IMR-90 (cell line): Measurements from ENCODE around the gene NDUFAF7. TPM values are rescaled to one million over a fixed set of nuclear protein-coding genes. Genes with fewer than 3 reads are reported as not detected.

Experiments used
- ATAC-seq: fragments of 200-7000 bp; cut with Tn5 transposase; 2 replicates; pipeline ENCODE4 v1.9.1; 2020; ENCODE audit warnings: low read depth, mild to moderate bottlenecking, moderate library complexity
- BruUV-seq: library from RNA; stranded (reverse); fragments of 400-500 nt; replicated peaks from 2 replicates; lab custom pipeline; 2021; lab: Mats Ljungman, UMichigan
- CTCF ChIA-PET: fragments of 300-600 bp; formaldehyde crosslinking; extraction: SDS; loops from one replicate; lab custom pipeline; 2021; ENCODE audit warnings: antibody characterized with exemption; lab: Yijun Ruan, JAX
- POLR2A ChIA-PET: fragments of 300-600 bp; sonication (Branson Sonifier 250); formaldehyde crosslinking; loops from one replicate; lab custom pipeline; 2022; ENCODE audit warnings: antibody characterized with exemption; ENCODE audit not compliant: unreplicated experiment; lab: Charles Lee
- DNase-seq: peaks from one replicate; pipeline ENCODE4 v3.0.0; 2013
- H2AFZ ChIP-seq: replicated peaks from 2 replicates; pipeline ENCODE3; 2013; ENCODE audit warnings: low read length, mild to moderate bottlenecking; ENCODE audit not compliant: poor library complexity
- H2AK5ac ChIP-seq: 2 replicates; pipeline ENCODE4 v1.6.1; 2013; ENCODE audit warnings: low read depth, low read length, inconsistent platforms
- H2AK9ac ChIP-seq: replicated peaks from 2 replicates; pipeline ENCODE3; 2013; ENCODE audit warnings: mild to moderate bottlenecking, low read depth, low read length, moderate library complexity; ENCODE audit not compliant: poor library complexity
- H2BK120ac ChIP-seq: 2 replicates; pipeline ENCODE4 v1.6.1; 2013; ENCODE audit warnings: low read depth, low read length, inconsistent platforms
- H2BK15ac ChIP-seq: 3 replicates; pipeline ENCODE4 v1.6.1; 2013; ENCODE audit warnings: low read depth, low read length, inconsistent platforms
- H2BK20ac ChIP-seq: 2 replicates; pipeline ENCODE4 v1.6.1; 2013; ENCODE audit warnings: low read depth, mild to moderate bottlenecking, inconsistent platforms, low read length, moderate library complexity
- H2BK5ac ChIP-seq: 2 replicates; pipeline ENCODE4 v1.6.1; 2013; ENCODE audit warnings: mild to moderate bottlenecking, low read depth, low read length, inconsistent platforms; ENCODE audit not compliant: poor library complexity, severe bottlenecking
- H3K14ac ChIP-seq: replicated peaks from 2 replicates; pipeline ENCODE4 v1.6.1; 2013; ENCODE audit warnings: low read depth, low read length, inconsistent platforms
- H3K18ac ChIP-seq: 2 replicates; pipeline ENCODE4 v1.6.1; 2013; ENCODE audit warnings: low read depth, low read length, control low read depth
- H3K23ac ChIP-seq: 2 replicates; pipeline ENCODE4 v1.6.1; 2013; ENCODE audit warnings: low read depth, low read length, inconsistent platforms
- H3K27ac ChIP-seq: 2 replicates; pipeline ENCODE4 v1.5.1; 2013; ENCODE audit warnings: mild to moderate bottlenecking, control low read depth, low read length; ENCODE audit not compliant: insufficient read depth
- H3K27me3 ChIP-seq: 2 replicates; pipeline ENCODE4 v1.6.1; 2013; ENCODE audit warnings: low read length; ENCODE audit not compliant: control insufficient read depth, insufficient read depth
- H3K36me3 ChIP-seq: 2 replicates; pipeline ENCODE4 v1.6.1; 2013; ENCODE audit warnings: low read length, mixed read lengths; ENCODE audit not compliant: control insufficient read depth, insufficient read depth
- H3K4ac ChIP-seq: 2 replicates; pipeline ENCODE4 v1.6.1; 2013; ENCODE audit warnings: low read depth, low read length, inconsistent platforms
- H3K4me1 ChIP-seq: 2 replicates; pipeline ENCODE4 v1.6.1; 2013; ENCODE audit warnings: low read length, mixed read lengths; ENCODE audit not compliant: control insufficient read depth, insufficient read depth
- H3K4me2 ChIP-seq: 2 replicates; pipeline ENCODE4 v1.6.1; 2013; ENCODE audit warnings: low read depth, mild to moderate bottlenecking, control low read depth, low read length, moderate library complexity
- H3K4me3 ChIP-seq: 2 replicates; pipeline ENCODE4 v1.5.1; 2013; ENCODE audit warnings: low read depth, mild to moderate bottlenecking, control low read depth, low read length, moderate library complexity; ENCODE audit not compliant: insufficient read depth
- H3K56ac ChIP-seq: 2 replicates; pipeline ENCODE4 v1.6.1; 2013; ENCODE audit warnings: low read length, inconsistent platforms; ENCODE audit not compliant: insufficient read depth; ENCODE audit errors: extremely low read depth
- H3K79me1 ChIP-seq, 2 experiments: 2 replicates each; pipeline ENCODE4 v1.6.1; 2013; ENCODE audit warnings: low read length in 2 of 2, inconsistent platforms in 1 of 2, low read depth in 1 of 2
- H3K9ac ChIP-seq: 2 replicates; pipeline ENCODE4 v1.6.1; 2013; ENCODE audit warnings: low read depth, low read length, control low read depth
- H3K9me1 ChIP-seq: 2 replicates; pipeline ENCODE4 v1.6.1; 2013; ENCODE audit warnings: low read length, inconsistent platforms; ENCODE audit not compliant: insufficient read depth
- H3K9me3 ChIP-seq: 2 replicates; pipeline ENCODE4 v1.6.1; 2013; ENCODE audit warnings: low read length; ENCODE audit not compliant: control insufficient read depth, insufficient read depth
- H4K20me1 ChIP-seq: 2 replicates; pipeline ENCODE4 v1.6.1; 2013; ENCODE audit warnings: low read length, inconsistent platforms; ENCODE audit not compliant: insufficient read depth
- H4K5ac ChIP-seq: 2 replicates; pipeline ENCODE4 v1.6.1; 2013; ENCODE audit warnings: mild to moderate bottlenecking, low read depth, low read length, control low read depth
- H4K8ac ChIP-seq, 2 experiments: 2 replicates each; pipeline ENCODE4 v1.6.1; 2013; ENCODE audit warnings: low read depth in 2 of 2, low read length in 2 of 2, control low read depth in 1 of 2, inconsistent platforms in 1 of 2
- H4K91ac ChIP-seq: 2 replicates; pipeline ENCODE4 v1.6.1; 2013; ENCODE audit warnings: low read depth, low read length, inconsistent platforms; ENCODE audit not compliant: insufficient read depth
- BHLHE40 ChIP-seq: fragments of 150-350 bp; IDR thresholded peaks from 2 replicates; pipeline ENCODE4 v1.6.1; 2016; ENCODE audit warnings: mild to moderate bottlenecking, low read depth, low read length
- CEBPB ChIP-seq: IDR thresholded peaks from 2 replicates; pipeline ENCODE4 v1.6.1; 2012; ENCODE audit warnings: low read depth, low read length, improper control_type of control experiment
- CHD1 ChIP-seq: IDR thresholded peaks from 2 replicates; pipeline ENCODE4 v1.6.1; 2012; ENCODE audit warnings: low read depth, low read length, improper control_type of control experiment
- FOS ChIP-seq: fragments of 150-350 bp; IDR thresholded peaks from 2 replicates; pipeline ENCODE4 v1.6.1; 2016; ENCODE audit warnings: low read depth, low read length
- MAFK ChIP-seq: IDR thresholded peaks from 2 replicates; pipeline ENCODE4 v1.6.1; 2012; ENCODE audit warnings: low read depth, low read length, improper control_type of control experiment
- MAZ ChIP-seq: IDR thresholded peaks from 2 replicates; pipeline ENCODE4 v1.6.1; 2012; ENCODE audit warnings: low read depth, mild to moderate bottlenecking, low read length, improper control_type of control experiment, moderate library complexity, borderline replicate concordance
- MXI1 ChIP-seq: IDR thresholded peaks from 2 replicates; pipeline ENCODE4 v1.6.1; 2012; ENCODE audit warnings: low read depth, mild to moderate bottlenecking, low read length, moderate library complexity, borderline replicate concordance
- NFE2L2 ChIP-seq: fragments of 150-350 bp; IDR thresholded peaks from 2 replicates; pipeline ENCODE4 v1.6.1; 2016; ENCODE audit warnings: low read depth, mild to moderate bottlenecking, low read length
- POLR2A ChIP-seq: IDR thresholded peaks from 2 replicates; pipeline ENCODE4 v1.6.1; 2012; ENCODE audit warnings: mild to moderate bottlenecking, low read depth, low read length
- RAD21 ChIP-seq: IDR thresholded peaks from 2 replicates; pipeline ENCODE4 v1.6.1; 2012; ENCODE audit warnings: low read length, improper control_type of control experiment
- RCOR1 ChIP-seq: IDR thresholded peaks from 2 replicates; pipeline ENCODE4 v1.6.1; 2012; ENCODE audit warnings: mild to moderate bottlenecking, low read length, improper control_type of control experiment; ENCODE audit not compliant: insufficient replicate concordance
- RFX5 ChIP-seq: IDR thresholded peaks from 2 replicates; pipeline ENCODE4 v1.8.0; 2012; ENCODE audit warnings: low read depth, mild to moderate bottlenecking, low read length, moderate library complexity
- SMC3 ChIP-seq: fragments of 150-350 bp; IDR thresholded peaks from 2 replicates; pipeline ENCODE4 v1.6.1; 2016; ENCODE audit warnings: low read depth, mild to moderate bottlenecking, antibody characterized with exemption, low read length, moderate library complexity
- WGBS, 2 experiments: methylation state at CpG; one replicate each; pipeline versions ENCODE4 v1.1.5 to v1.1.7; 2013; ENCODE audit warnings: missing lambda C conversion rate in 2 of 2; ENCODE audit not compliant: insufficient read length in 1 of 2; ENCODE audit errors: extremely low coverage in 2 of 2; 5-methylcytosine and 5-hydroxymethylcytosine counted together
- dilution Hi-C: fragments of 300-500 bp; cut with HindIII; formaldehyde crosslinking; loops from one replicate; pipeline ENCODE4 v1.14.3; 2018; ENCODE audit warnings: low sequenced_read_pairs; ENCODE audit not compliant: unreplicated experiment
- in situ Hi-C: fragments of 300-500 bp; cut with MboI; formaldehyde crosslinking; loops from 3 replicates; pipeline ENCODE4 v1.14.3; 2019; ENCODE audit warnings: low sequenced_read_pairs, inconsistent platforms, mixed read lengths
- intact Hi-C: fragments of 100-400 bp; cut with micrococcal nuclease; formaldehyde crosslinking; loops from 2 replicates; pipeline ENCODE4 v1.10.0; 2022
- polyA plus RNA-seq, 3 experiments: library from polyadenylated mRNA; depleted of rRNA; stranded (reverse); fragments of >200 nt; gene quantifications; 2 replicates each; pipeline ENCODE4 v1.2.3, GENCODE V29; 2012; ENCODE audit warnings: low replicate concordance in 1 of 3
- total RNA-seq: library from RNA; depleted of rRNA; stranded (reverse); fragments of >200 nt; gene quantifications from 2 replicates; pipeline ENCODE4 v1.2.3, GENCODE V29; 2012
- TF ChIP-seq, protein P1 (sequence below): fragments of 150-350 bp; IDR thresholded peaks from 2 replicates; pipeline ENCODE4 v1.6.1; 2017; ENCODE audit warnings: mild to moderate bottlenecking, antibody characterized with exemption, low read length, low read depth
- TF ChIP-seq, protein P2 (sequence below): conservative IDR thresholded peaks from 2 replicates; pipeline ENCODE4 v1.5.1; 2012; ENCODE audit warnings: mild to moderate bottlenecking, low read depth, low read length, improper control_type of control experiment
- TF ChIP-seq, protein P3 (sequence below): fragments of 150-350 bp; IDR thresholded peaks from 2 replicates; pipeline ENCODE4 v1.6.1; 2016; ENCODE audit warnings: low read depth, mild to moderate bottlenecking, low read length, moderate library complexity, borderline replicate concordance

NDUFAF7 gene
- total and polyA plus RNA-seq, 2 of the 4 experiments (the other 2 are of a cell fraction), result 9.9 to 17.4 TPM

DNA sequence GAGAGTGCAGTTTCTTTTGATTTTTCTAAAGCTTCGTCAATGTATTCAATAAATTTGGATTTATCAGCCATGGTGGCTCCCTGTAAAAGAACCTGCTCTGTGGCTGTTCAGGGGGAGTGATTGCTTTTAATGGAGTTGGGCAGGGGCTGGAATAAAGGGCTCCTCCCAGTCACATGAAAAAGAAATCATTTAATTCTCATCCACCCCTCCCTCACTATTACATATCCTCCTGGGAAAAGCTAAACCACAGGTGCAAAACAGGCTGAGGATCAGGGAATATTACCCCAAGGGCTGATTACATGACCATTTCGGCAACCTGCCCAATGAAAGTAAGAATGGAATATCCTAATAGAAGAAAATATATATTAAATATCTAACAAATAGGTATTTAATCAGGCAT is 42.9 kb upstream of the NDUFAF7 start, which contains the start of gene SULT6B1:
SULT6B1 (minus strand) TSS at position 101 of the 400 bp plus-strand sequence; CDS start at position 71, 30 bp downstream.
- no peak within 1 kb of the TSS for H3K27ac ChIP-seq

More for the DNA sequence above, 42.9 kb upstream of the NDUFAF7 start, which contains the start of gene SULT6B1:
- H3K9ac ChIP-seq, result no peak within 1 kb of the TSS
- no peak within 1 kb of the TSS for H3K4me2 ChIP-seq
- ATAC-seq (no peak), DNase-seq (no peak)
- in situ Hi-C loops (no loop called here), intact Hi-C loops (no loop called here), dilution Hi-C loops (no loop called here)
- H3K14ac ChIP-seq, result no peak within 1 kb of the TSS
- no peak within 1 kb of the TSS for H3K4me3 ChIP-seq
- H4K8ac ChIP-seq, result peak within 1 kb of the TSS; percentile 16; a peak in 1 of 4 replicates
- peak within 1 kb of the TSS; percentile 80 for H2AFZ ChIP-seq
- no peak within 1 kb of the TSS for H3K23ac ChIP-seq
- BruUV-seq, result no TSS peak
- TF ChIP-seq, protein P1, sequence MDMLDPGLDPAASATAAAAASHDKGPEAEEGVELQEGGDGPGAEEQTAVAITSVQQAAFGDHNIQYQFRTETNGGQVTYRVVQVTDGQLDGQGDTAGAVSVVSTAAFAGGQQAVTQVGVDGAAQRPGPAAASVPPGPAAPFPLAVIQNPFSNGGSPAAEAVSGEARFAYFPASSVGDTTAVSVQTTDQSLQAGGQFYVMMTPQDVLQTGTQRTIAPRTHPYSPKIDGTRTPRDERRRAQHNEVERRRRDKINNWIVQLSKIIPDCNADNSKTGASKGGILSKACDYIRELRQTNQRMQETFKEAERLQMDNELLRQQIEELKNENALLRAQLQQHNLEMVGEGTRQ, result no peak
- no peak for TF ChIP-seq RFX5
- no peak for TF ChIP-seq BHLHE40
- TF ChIP-seq SMC3, result no peak
- TF ChIP-seq, protein P2, sequence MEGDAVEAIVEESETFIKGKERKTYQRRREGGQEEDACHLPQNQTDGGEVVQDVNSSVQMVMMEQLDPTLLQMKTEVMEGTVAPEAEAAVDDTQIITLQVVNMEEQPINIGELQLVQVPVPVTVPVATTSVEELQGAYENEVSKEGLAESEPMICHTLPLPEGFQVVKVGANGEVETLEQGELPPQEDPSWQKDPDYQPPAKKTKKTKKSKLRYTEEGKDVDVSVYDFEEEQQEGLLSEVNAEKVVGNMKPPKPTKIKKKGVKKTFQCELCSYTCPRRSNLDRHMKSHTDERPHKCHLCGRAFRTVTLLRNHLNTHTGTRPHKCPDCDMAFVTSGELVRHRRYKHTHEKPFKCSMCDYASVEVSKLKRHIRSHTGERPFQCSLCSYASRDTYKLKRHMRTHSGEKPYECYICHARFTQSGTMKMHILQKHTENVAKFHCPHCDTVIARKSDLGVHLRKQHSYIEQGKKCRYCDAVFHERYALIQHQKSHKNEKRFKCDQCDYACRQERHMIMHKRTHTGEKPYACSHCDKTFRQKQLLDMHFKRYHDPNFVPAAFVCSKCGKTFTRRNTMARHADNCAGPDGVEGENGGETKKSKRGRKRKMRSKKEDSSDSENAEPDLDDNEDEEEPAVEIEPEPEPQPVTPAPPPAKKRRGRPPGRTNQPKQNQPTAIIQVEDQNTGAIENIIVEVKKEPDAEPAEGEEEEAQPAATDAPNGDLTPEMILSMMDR, result no peak
- TF ChIP-seq MXI1, result no peak
- TF ChIP-seq POLR2A, result no peak
- TF ChIP-seq CHD1, result no peak
- TF ChIP-seq FOS, result no peak
- TF ChIP-seq MAZ, result no peak
- TF ChIP-seq MAFK, result no peak
- TF ChIP-seq CEBPB, result no peak
- no peak for TF ChIP-seq NFE2L2
- TF ChIP-seq RCOR1, result no peak
- no peak for TF ChIP-seq RAD21
- TF ChIP-seq, protein P3, sequence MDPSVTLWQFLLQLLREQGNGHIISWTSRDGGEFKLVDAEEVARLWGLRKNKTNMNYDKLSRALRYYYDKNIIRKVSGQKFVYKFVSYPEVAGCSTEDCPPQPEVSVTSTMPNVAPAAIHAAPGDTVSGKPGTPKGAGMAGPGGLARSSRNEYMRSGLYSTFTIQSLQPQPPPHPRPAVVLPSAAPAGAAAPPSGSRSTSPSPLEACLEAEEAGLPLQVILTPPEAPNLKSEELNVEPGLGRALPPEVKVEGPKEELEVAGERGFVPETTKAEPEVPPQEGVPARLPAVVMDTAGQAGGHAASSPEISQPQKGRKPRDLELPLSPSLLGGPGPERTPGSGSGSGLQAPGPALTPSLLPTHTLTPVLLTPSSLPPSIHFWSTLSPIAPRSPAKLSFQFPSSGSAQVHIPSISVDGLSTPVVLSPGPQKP, result no peak
- no peak within 1 kb of the TSS for H2BK15ac ChIP-seq
- no peak within 1 kb of the TSS for H4K5ac ChIP-seq
- peaks cover 2% of the 10 kb centered on the region for H3K4me1 ChIP-seq
- CTCF ChIA-PET, result no interaction called here
- no peak within 1 kb of the TSS for H3K56ac ChIP-seq
- no peaks in the 10 kb centered on the region for H3K36me3 ChIP-seq
- no peak within 1 kb of the TSS for H2AK9ac ChIP-seq
- no peak within 1 kb of the TSS for H2BK120ac ChIP-seq
- no peak within 1 kb of the TSS for H2BK5ac ChIP-seq
- no peak within 1 kb of the TSS for H4K91ac ChIP-seq
- H4K20me1 ChIP-seq, result no peaks in the 10 kb centered on the region
- H3K18ac ChIP-seq, result no peak within 1 kb of the TSS
- no peaks in the 10 kb centered on the region for H3K79me1 ChIP-seq
- no peaks in the 10 kb centered on the region; the same call in none of the 2 replicates for H3K27me3 ChIP-seq
- H3K9me3 ChIP-seq, result no peaks in the 10 kb centered on the region
- H3K9me1 ChIP-seq, result peaks cover 3% of the 10 kb centered on the region; the same call in 1 of the 2 replicates
- H3K4ac ChIP-seq, result no peak within 1 kb of the TSS
- peak within 1 kb of the TSS; percentile 9; the same call in 1 of the 2 replicates for H2AK5ac ChIP-seq
- no peak within 1 kb of the TSS for H2BK20ac ChIP-seq
- WGBS, 2 experiments, result 67% methylated on average over 1 of the region's 2 CpGs; no CpG with 5 or more reads in 1 of the 2 experiments
- POLR2A ChIA-PET, result interaction anchor here (0.6 kb wide), 1 partner anchor 56 kb away, joined by 8 read pairs; no protein-coding TSS in a partner anchor
